H1 (cell line): ENCODE data around the gene C13orf42. TPM values are rescaled to one million over a fixed set of nuclear protein-coding genes. Genes with fewer than 3 reads are reported as not detected.

Experiments used
- CTCF ChIA-PET: fragments of 300-600 bp; sonication (Branson Sonifier 250); formaldehyde crosslinking; loops from one replicate; lab custom pipeline; 2021; ENCODE audit not compliant: partially characterized antibody; lab: Charles Lee
- POLR2A ChIA-PET: fragments of 300-600 bp; sonication (Branson Sonifier 250); formaldehyde crosslinking; loops from one replicate; lab custom pipeline; 2021; ENCODE audit warnings: inconsistent platforms; ENCODE audit not compliant: partially characterized antibody; lab: Charles Lee
- DNase-seq, 2 experiments: peaks; one replicate each; pipeline versions ENCODE4 v3.0.0 to v3.0.0-alpha.2; 2010 to 2022; ENCODE audit warnings: low spot score in 2 of 2, low read depth in 1 of 2, mixed read lengths in 1 of 2
- FAIRE-seq: peaks from 2 replicates; lab custom pipeline; 2011; peaks lifted over from hg19 to GRCh38; lab: Jason Lieb, UNC
- H2AFZ ChIP-seq: 2 replicates; pipeline ENCODE4 v1.8.1; 2012; ENCODE audit warnings: low read length, inconsistent platforms
- H2AK5ac ChIP-seq: 2 replicates; pipeline ENCODE4 v1.6.1; 2013; ENCODE audit warnings: low read depth, low read length
- H2BK120ac ChIP-seq: replicated peaks from 2 replicates; pipeline ENCODE3; 2013; ENCODE audit warnings: low read depth, low read length, inconsistent platforms
- H2BK12ac ChIP-seq: 2 replicates; pipeline ENCODE4 v1.6.1; 2013; ENCODE audit warnings: low read depth, low read length
- H2BK15ac ChIP-seq: 2 replicates; pipeline ENCODE4 v1.6.1; 2013; ENCODE audit warnings: low read length
- H2BK20ac ChIP-seq: 2 replicates; pipeline ENCODE4 v1.6.1; 2013; ENCODE audit warnings: low read length
- H2BK5ac ChIP-seq: 2 replicates; pipeline ENCODE4 v1.6.1; 2013; ENCODE audit warnings: low read depth, low read length
- H3K14ac ChIP-seq: 2 replicates; pipeline ENCODE4 v1.6.1; 2013; ENCODE audit warnings: inconsistent platforms; ENCODE audit not compliant: insufficient read length
- H3K18ac ChIP-seq: 2 replicates; pipeline ENCODE4 v1.6.1; 2013; ENCODE audit warnings: low read length; ENCODE audit errors: extremely low read depth
- H3K23ac ChIP-seq: 2 replicates; pipeline ENCODE4 v1.6.1; 2013; ENCODE audit warnings: inconsistent platforms; ENCODE audit not compliant: insufficient read length
- H3K23me2 ChIP-seq: 2 replicates; pipeline ENCODE4 v1.6.1; 2013; ENCODE audit warnings: low read depth, low read length
- H3K27ac ChIP-seq: 2 replicates; pipeline ENCODE4 v1.6.1; 2011; ENCODE audit warnings: low read depth, low read length, inconsistent platforms
- H3K27me3 ChIP-seq, 4 experiments: replicated peaks in 1 of 4; 1 replicate in 1 of 4; 2 replicates in 3 of 4; pipeline versions ENCODE4 v1.6.1 to v1.8.1; 2011 to 2013; ENCODE audit warnings: low read length in 3 of 4, mild to moderate bottlenecking in 3 of 4, inconsistent platforms in 2 of 4, mixed read lengths in 2 of 4, moderate library complexity in 1 of 4; ENCODE audit not compliant: control insufficient read depth in 3 of 4, insufficient read depth in 3 of 4; ENCODE audit errors: extremely low read depth in 1 of 4
- H3K36me3 ChIP-seq, 4 experiments: 2 replicates each; pipeline versions ENCODE4 v1.6.1 to v1.8.1; 2011 to 2013; ENCODE audit warnings: mild to moderate bottlenecking in 4 of 4, low read length in 3 of 4, moderate library complexity in 2 of 4, control low read depth in 1 of 4, inconsistent platforms in 1 of 4; ENCODE audit not compliant: insufficient read depth in 4 of 4, control insufficient read depth in 2 of 4
- H3K4ac ChIP-seq: replicated peaks from 2 replicates; pipeline ENCODE3; 2013; ENCODE audit warnings: low read length, low read depth, mixed read lengths, inconsistent platforms; ENCODE audit not compliant: insufficient read length
- H3K4me1 ChIP-seq, 4 experiments: replicated peaks in 1 of 4; 1 replicate in 1 of 4; 2 replicates in 3 of 4; pipeline versions ENCODE4 v1.6.1 to v1.8.1; 2011 to 2013; ENCODE audit warnings: low read length in 3 of 4, inconsistent platforms in 2 of 4, mixed read lengths in 1 of 4; ENCODE audit not compliant: insufficient read depth in 4 of 4, control insufficient read depth in 3 of 4
- H3K4me2 ChIP-seq, 2 experiments: 2 replicates each; pipeline versions ENCODE4 v1.6.1 to v1.8.1; 2011 to 2013; ENCODE audit warnings: low read depth in 2 of 2, low read length in 2 of 2, control low read depth in 1 of 2, inconsistent platforms in 1 of 2, mild to moderate bottlenecking in 1 of 2; ENCODE audit not compliant: insufficient read depth in 1 of 2
- H3K4me3 ChIP-seq, 4 experiments: fragments of 200-600, 300-600 bp in 1 of 4; sonication (generic), shearing (Covaris generic), sonication (Bioruptor Twin) in 1 of 4; 2 replicates each; pipeline versions ENCODE4 v1.5.1 to v1.8.1; 2011 to 2016; ENCODE audit warnings: low read length in 4 of 4, low read depth in 3 of 4, control low read depth in 2 of 4, inconsistent platforms in 2 of 4, mild to moderate bottlenecking in 2 of 4, mixed read lengths in 1 of 4, moderate library complexity in 1 of 4; ENCODE audit not compliant: insufficient read depth in 2 of 4; ENCODE audit errors: extremely low read depth in 1 of 4
- H3K56ac ChIP-seq: replicated peaks from 2 replicates; pipeline ENCODE3; 2013; ENCODE audit warnings: low read depth, mild to moderate bottlenecking, mixed read lengths, low read length, inconsistent platforms; ENCODE audit not compliant: insufficient read length
- H3K79me1 ChIP-seq: 2 replicates; pipeline ENCODE4 v1.6.1; 2013; ENCODE audit warnings: low read depth, low read length, control low read depth
- H3K79me2 ChIP-seq, 2 experiments: 2 replicates each; pipeline versions ENCODE4 v1.6.1 to v1.8.1; 2012 to 2013; ENCODE audit warnings: low read length in 2 of 2, mild to moderate bottlenecking in 2 of 2, inconsistent platforms in 1 of 2; ENCODE audit not compliant: insufficient read depth in 2 of 2, control insufficient read depth in 1 of 2
- H3K9ac ChIP-seq, 4 experiments: replicated peaks in 1 of 4; 1 replicate in 1 of 4; 2 replicates in 3 of 4; pipeline versions ENCODE4 v1.6.1 to v1.8.1; 2011 to 2013; ENCODE audit warnings: low read depth in 3 of 4, low read length in 3 of 4, control low read depth in 2 of 4, mild to moderate bottlenecking in 2 of 4, moderate library complexity in 2 of 4, inconsistent platforms in 1 of 4; ENCODE audit errors: extremely low read depth in 1 of 4
- H3K9me3 ChIP-seq, 2 experiments: 2 replicates each; pipeline versions ENCODE4 v1.6.1 to v1.8.1; 2012 to 2013; ENCODE audit warnings: mild to moderate bottlenecking in 2 of 2, moderate library complexity in 2 of 2, control low read depth in 1 of 2, inconsistent platforms in 1 of 2, low read depth in 1 of 2, low read length in 1 of 2, mixed read lengths in 1 of 2; ENCODE audit not compliant: insufficient read depth in 2 of 2
- H4K20me1 ChIP-seq, 2 experiments: replicated peaks in 1 of 2; 2 replicates each; pipeline versions ENCODE3 to v1.8.1; 2011 to 2013; ENCODE audit warnings: inconsistent platforms in 2 of 2, low read length in 2 of 2, mild to moderate bottlenecking in 1 of 2; ENCODE audit not compliant: insufficient read depth in 2 of 2, control insufficient read depth in 1 of 2
- H4K5ac ChIP-seq: 2 replicates; pipeline ENCODE4 v1.6.1; 2013; ENCODE audit warnings: low read length, low read depth, mixed read lengths, inconsistent platforms; ENCODE audit not compliant: insufficient read length
- H4K8ac ChIP-seq: 2 replicates; pipeline ENCODE4 v1.8.0; 2013; ENCODE audit warnings: mild to moderate bottlenecking, moderate library complexity, low read length, inconsistent platforms; ENCODE audit not compliant: insufficient read depth; ENCODE audit errors: extremely low read depth
- H4K91ac ChIP-seq: replicated peaks from 2 replicates; pipeline ENCODE3; 2013; ENCODE audit warnings: low read length, mixed read lengths, inconsistent platforms; ENCODE audit not compliant: insufficient read length
- CEBPB ChIP-seq: IDR thresholded peaks from 2 replicates; pipeline ENCODE4 v1.6.1; 2012; ENCODE audit warnings: low read depth, low read length
- FOSL1 ChIP-seq: IDR thresholded peaks from 2 replicates; pipeline ENCODE4 v1.6.1; 2011; ENCODE audit warnings: mild to moderate bottlenecking, low read depth, low read length, moderate library complexity; ENCODE audit not compliant: insufficient read depth
- JUN ChIP-seq: IDR thresholded peaks from 2 replicates; pipeline ENCODE4 v1.6.1; 2011; ENCODE audit warnings: low read depth, mild to moderate bottlenecking, improper control_type of control experiment, low read length
- SAP30 ChIP-seq: fragments of 300-600 bp; sonication (generic); IDR thresholded peaks from 2 replicates; pipeline ENCODE4 v1.7.1; 2012; ENCODE audit warnings: low read length, moderate library complexity, mild to moderate bottlenecking, inconsistent platforms; ENCODE audit not compliant: insufficient read depth, insufficient replicate concordance
- WGBS, 2 experiments: shearing (Covaris generic) in 1 of 2; methylation state at CpG; one replicate each; pipeline versions ENCODE4 v1.1.6 to v1.1.7; 2013 to 2015; ENCODE audit warnings: low lambda C conversion rate in 2 of 2, mixed read lengths in 2 of 2, inconsistent platforms in 1 of 2, low coverage in 1 of 2, missing lambda C conversion rate in 1 of 2; ENCODE audit not compliant: insufficient replicate concordance in 2 of 2, insufficient coverage in 1 of 2, insufficient read length in 1 of 2; ENCODE audit errors: extremely low coverage in 1 of 2, missing lambda C conversion rate in 1 of 2; 5-methylcytosine and 5-hydroxymethylcytosine counted together
- polyA plus RNA-seq, 7 experiments: library from polyadenylated mRNA; depleted of rRNA in 3 of 7; stranded (reverse) in 5 of 7; unstranded in 2 of 7; fragments of >200 nt in 5 of 7; fragments of 200-250 nt in 2 of 7; gene quantifications; 1 replicate in 5 of 7; 2 replicates in 1 of 7; 4 replicates in 1 of 7; pipeline versions ENCODE4 v1.2.1 to v1.2.3, GENCODE V29; 2011 to 2013; ENCODE audit warnings: missing spikeins in 2 of 7, mixed read lengths in 2 of 7
- total RNA-seq: library from RNA; stranded (reverse); fragmentation: NEBNext Ultra II Directional; extraction: Animal tissue kit (Norgen Biotek cat#: 25700); gene quantifications from 2 replicates; pipeline ENCODE4 v1.2.1, GENCODE V29; 2021
- TF ChIP-seq, protein P1 (sequence below): IDR thresholded peaks from 2 replicates; pipeline ENCODE4 v1.6.1; 2011; ENCODE audit warnings: low read depth, mild to moderate bottlenecking, low read length; ENCODE audit not compliant: insufficient read depth

Gene C13orf42
- total and polyA plus RNA-seq, 2 of the 8 experiments (the other 6 are each of a cell fraction or from before 2014, with no cell fraction given) = 9.9 to 10.1 TPM

DNA sequence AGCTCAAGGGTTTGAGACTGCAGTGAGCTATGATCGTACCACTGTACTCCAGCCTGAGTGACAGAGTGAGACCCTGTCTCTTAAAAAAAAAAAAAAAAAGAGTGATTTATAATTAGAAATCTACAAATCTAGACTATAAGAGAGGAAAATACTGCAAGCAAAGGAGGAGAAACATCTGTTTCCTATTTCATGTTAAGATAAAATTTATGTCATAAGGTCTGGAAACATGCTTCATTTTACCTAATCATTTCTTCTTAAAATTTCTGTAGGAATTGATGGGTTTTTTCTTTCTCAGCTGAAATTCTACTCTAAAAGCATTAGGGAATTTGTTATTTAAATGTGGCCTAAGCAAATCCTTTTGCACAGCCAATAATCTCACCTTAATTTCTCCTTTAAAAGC lies 53.2 kb downstream of the C13orf42 start:
- no peaks in the 10 kb centered on the region for H3K79me1 ChIP-seq
- H3K23me2 ChIP-seq = no peaks in the 10 kb centered on the region
- H3K27ac ChIP-seq = no peak overlapping the region
- H2BK120ac ChIP-seq = no peak overlapping the region
- no peak for DNase-seq
- no peaks in the 10 kb centered on the region for H3K79me2 ChIP-seq
- ChIA-PET POLR2A (interaction anchor here (0.6 kb wide), 1 partner anchor 393 kb away, joined by 3 read pairs; no protein-coding TSS in a partner anchor), CTCF (interaction anchor here (0.7 to 9.2 kb wide), 7 partner anchors 10 to 245 kb away, joined by 3 to 50 read pairs (median 8); no protein-coding TSS in a partner anchor)
- no peak overlapping the region for H3K9ac ChIP-seq
- H3K18ac ChIP-seq = no peak overlapping the region
- H2AFZ ChIP-seq = no peak overlapping the region
- H3K4me3 ChIP-seq = no peak overlapping the region
- no peak overlapping the region for H4K91ac ChIP-seq
- FAIRE-seq = no peak
- WGBS, 2 experiments = 75% methylated on average over 1 of the region's 1 CpG; no CpG with 5 or more reads in 1 of the 2 experiments
- no peak overlapping the region for H2BK20ac ChIP-seq
- H3K36me3 ChIP-seq = no peaks in the 10 kb centered on the region
- no peak overlapping the region for H3K23ac ChIP-seq
- no peaks in the 10 kb centered on the region for H3K27me3 ChIP-seq
- H3K9me3 ChIP-seq = no peaks in the 10 kb centered on the region
- H4K20me1 ChIP-seq = no peaks in the 10 kb centered on the region
- H3K14ac ChIP-seq = no peak overlapping the region
- H3K4me2 ChIP-seq = no peak overlapping the region
- no peak overlapping the region for H2BK15ac ChIP-seq
- H4K5ac ChIP-seq = no peak overlapping the region
- H2BK12ac ChIP-seq = no peak overlapping the region
- H2BK5ac ChIP-seq = no peak overlapping the region
- H3K4me1 ChIP-seq = peaks cover 0 to 6% (median 2%) of the 10 kb centered on the region in 4 experiments; a peak in 3 of 7 replicates
- H3K4ac ChIP-seq = no peak overlapping the region
- H3K56ac ChIP-seq = no peak overlapping the region
- no peak overlapping the region for H2AK5ac ChIP-seq
- no peak overlapping the region for H4K8ac ChIP-seq
- no peak for TF ChIP-seq SAP30
- no peak for TF ChIP-seq FOSL1
- TF ChIP-seq JUN = no peak
- no peak for TF ChIP-seq CEBPB
- TF ChIP-seq, protein P1, sequence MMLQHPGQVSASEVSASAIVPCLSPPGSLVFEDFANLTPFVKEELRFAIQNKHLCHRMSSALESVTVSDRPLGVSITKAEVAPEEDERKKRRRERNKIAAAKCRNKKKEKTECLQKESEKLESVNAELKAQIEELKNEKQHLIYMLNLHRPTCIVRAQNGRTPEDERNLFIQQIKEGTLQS = no peak
